ENCODE data around the gene CELSR1. TPM values are rescaled to one million over a fixed set of nuclear protein-coding genes. Genes with fewer than 3 reads are reported as not detected.

Gene CELSR1
- total RNA-seq, 1 experiment from 2014 or later: 0.06 TPM

DNA sequence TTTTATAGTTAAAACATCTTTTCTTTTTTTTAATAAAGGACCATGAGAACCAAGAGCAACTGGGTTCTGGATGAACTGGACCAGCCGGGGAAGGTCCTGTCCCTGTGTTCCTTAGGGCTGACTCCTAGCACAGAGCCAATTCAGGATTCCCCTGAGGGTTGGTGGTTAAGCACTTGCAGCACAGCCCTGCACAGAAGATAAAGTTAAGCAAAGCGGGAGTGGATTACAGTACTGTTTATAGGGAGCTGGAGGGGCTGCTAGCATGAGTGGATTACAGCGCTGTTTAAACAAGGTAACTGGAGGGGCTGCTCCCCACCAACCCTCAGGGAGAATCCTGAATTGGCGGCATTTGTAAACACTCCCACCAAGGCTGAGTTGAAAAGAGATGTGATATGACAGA is 90.6 kb downstream of the CELSR1 start:
- peak; percentile 11 for DNase-seq (ENCODE audit: low read depth)

DNA sequence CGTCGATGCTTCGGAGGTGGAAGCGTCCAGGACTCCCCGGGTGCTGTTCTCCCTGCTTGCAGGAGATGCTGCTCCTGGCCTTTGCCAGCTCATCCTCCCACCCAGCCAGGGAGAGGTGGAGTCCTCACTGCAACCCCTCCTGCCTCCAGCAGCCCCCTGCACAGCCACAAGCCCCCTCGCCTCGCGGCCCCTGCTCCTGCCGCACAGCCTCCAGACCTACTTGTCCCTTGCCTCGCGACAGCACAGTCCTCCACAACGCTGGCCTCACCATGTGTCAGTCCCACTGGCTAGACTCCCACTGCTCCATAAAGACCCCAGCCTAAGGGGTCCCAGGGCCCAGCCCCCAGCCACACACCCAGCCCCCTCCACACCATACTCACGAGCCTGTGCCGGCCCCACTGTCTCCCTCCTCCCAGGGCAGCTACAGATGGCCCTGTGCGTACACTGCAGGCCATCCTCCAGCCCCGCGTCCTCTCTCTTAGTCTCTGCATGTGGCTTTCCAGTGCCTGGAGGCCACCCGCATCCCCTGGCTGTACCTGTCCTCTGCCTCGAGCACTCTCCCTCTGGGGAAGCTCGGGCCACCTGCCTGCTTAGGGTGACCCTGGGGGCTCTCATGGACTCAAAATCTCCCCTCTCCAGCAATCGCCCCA is 91.5 kb downstream of the CELSR1 start:
- DNase-seq (ENCODE audit: low read depth): no peak

DNA sequence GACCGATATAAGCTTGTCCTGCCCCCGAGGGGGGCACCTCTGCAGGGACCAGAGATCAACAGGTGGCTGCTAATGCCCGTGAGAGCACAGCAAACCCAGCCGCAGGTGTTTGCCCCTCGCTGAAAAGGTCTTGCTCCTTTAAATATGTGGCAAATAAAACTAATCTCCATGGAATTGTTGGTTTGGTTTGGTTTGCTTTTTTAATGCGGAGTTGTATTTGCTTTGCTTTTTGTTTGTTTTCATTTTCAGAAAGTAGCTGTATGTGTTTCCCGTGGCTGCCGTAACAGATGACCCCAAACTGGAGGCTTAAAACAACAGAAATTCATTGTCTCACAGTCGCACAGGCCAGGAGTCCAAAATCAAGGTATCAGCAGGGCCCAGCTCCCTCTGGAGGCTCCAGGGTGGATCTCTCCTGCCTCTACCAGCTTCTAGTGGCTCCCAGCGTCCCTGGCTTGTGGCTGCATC is 93.0 kb downstream of the CELSR1 start:
- no peak for DNase-seq (ENCODE audit: low read depth)

DNA sequence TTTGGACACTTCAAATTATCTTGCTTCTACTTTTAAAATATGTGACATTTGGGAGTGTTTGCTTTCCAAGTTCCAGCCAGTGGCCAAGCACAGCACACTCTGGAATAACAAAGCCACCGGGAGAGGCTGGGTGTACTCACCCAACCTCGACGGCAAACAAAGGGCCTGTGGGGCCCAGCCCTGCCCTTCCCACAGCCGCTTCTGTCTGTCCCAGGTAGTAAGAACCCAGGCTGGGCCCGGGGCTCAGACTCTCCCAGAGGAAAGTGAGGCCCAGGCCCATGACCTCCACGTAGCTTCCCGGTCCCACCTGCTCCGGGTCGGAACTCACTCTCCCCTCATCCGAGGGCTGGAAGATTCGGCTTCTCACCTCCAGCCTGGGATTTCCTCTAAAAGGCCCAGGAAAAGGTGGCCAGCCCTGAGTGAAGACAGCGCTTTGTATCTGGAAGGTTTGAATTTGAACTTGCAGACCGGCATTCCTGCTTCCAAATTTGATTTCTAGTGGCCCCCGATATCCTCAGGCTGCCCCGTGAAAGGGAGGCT is 93.5 kb downstream of the CELSR1 start:
- no peak for DNase-seq (ENCODE audit: low read depth)

DNA sequence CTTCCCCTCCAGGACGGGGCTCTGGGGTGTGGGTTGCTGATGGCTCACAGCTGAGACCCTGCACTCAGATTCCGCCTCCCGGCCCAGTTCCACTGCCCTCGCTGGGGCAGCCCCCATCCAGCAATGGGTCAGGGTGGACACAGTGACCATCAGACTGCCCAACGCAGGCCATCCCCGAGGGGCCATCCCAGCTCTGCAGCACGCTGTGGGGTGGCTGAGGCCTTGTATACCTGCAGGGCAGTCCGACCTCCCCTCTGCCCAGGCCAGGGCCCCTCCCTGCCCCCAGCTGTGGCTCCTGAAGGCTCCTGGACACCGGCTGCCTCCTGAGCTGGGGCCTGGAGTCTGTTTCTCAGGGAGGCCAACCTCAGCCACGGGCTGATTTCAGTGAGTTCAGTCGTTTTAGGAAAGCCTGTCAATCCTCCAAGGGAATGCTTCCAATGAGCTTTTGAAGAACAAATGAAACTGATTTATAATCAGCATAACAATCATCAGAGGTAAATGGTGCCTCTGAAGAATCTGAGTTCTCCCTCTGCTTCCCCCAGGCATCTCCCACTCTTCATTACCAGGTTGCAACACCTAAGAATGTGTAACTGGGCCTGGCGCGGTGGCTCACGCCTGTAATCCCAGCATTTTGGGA is 95.1 kb downstream of the CELSR1 start:
- DNase-seq (ENCODE audit: low read depth): no peak

DNA sequence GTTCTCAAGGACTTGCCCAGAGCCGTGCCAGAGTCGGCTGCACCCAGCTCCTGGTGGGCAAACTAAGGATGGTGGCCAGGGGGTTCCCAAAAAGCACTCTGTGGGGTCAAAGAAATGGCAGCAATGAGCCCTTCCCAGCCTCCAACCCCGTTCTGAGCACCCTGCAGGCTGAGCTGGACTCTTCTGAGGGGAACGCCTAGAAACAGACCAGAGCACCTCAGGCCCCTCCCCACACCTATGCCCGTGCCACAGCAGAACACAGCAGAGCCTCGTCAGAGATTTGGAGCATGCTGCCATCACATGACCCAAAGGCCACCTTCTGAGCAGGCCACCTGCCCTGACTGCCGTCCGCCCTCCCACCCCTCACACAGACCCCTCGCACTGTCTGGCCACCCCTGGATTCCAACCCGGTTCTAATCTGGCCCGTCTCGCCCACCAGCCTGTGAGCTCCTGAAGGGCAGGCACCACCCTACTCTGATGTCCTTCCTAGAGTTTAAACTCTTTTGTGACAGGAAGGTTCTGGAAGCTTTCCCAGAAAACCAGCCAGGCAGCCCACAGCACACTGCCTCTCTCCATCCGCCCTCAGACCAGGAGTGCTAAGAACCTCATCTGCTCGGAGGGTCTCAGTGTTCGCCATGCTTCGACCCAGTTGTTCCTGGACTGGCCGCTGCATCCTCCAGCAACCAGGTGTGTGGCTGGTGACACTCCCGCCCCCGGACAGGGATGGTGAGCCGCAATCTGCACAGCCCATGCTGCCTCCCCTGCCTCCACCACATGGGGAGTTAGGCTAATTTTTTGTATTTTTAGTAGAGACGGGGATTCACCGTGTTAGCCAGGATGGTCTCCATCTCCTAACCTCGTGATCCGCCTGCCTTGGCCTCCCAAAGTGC is 97.6 kb downstream of the CELSR1 start:
- DNase-seq (ENCODE audit: low read depth): no peak

DNA sequence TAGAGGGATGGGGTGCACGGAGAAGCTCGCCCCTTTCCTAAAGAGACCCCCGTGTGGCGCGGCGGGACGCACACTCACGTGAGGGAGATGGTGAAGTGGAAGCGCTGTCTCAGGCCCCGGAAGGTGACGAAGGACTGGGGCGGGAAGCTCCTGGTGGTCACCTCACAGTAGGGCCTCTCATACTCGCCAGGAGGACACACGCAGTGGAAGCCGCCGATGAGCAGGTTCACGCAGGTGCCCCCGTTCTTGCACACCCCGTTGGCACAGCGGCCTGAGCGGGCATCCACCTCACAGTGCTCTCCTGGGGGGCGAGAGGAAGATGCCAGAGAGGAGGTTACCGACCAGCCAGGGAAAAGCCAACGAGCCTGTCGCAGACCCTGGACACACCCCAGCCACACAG is 98.3 kb downstream of the CELSR1 start:
- no peak for DNase-seq (ENCODE audit: low read depth)

DNA sequence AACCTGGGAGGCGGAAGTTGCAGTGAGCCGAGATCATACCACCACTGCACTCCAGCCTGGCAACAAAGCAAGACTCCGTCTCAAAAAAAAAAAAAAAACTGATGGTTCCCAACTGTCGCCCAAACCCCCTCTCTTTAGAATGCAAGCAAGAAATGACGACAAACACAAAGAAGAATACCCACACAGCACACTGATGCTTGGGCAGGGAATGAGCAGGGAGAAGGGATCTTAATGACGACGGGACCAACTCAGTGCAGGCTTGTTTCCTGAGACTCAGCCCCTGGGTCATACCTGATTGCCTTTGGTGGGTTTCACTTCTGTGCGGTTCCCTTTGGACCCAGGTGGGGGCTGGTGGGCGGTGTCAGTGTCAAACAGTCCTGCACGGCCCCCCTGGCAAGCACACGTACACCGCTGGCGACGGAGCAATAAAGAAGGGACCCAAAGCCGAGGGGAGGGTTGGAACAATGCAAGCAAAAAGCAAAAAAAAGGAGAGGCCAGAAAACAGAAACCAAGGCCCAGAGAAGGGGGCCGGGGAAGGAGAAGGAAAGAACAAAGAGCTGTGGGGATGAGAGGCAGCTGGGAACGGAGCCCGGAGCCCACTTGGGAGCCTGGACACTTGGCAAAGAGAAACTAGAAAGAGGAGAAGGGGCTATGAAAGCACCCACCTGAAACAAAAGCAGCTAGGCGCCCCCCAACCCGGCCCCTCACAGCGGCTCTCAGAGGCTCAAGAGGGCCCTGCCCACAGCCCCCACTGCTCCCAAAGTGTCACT is 99.6 kb downstream of the CELSR1 start:
- no peak for DNase-seq (ENCODE audit: low read depth)

DNA sequence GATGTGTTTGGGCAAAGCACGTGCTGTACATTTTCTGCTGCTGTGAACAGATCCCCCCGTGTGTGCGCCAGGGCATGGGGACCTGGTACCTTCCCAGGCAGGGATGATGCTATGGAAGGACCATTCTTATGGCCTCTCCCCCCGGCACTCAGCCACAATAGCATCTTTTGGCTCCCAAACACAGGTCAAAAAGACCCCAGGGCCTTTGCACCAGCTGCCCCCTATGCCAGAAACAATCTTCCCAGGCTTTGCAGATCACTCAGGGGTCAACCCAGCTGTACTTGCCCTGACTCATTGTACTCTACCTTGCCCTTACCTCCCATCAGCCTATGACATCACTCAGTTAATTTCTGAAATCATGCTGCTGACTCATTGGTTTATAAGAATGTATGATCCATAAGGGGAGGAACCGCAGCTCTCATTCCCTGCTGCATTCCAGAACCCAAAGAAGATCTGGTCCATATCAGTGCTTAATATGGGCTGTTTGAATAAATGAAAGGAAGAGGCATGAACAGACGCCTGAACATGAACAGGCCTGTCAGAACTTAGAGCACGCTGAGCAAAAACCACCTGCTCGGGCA is 100.7 kb downstream of the CELSR1 start:
- DNase-seq (ENCODE audit: low read depth): peak; percentile 18

DNA sequence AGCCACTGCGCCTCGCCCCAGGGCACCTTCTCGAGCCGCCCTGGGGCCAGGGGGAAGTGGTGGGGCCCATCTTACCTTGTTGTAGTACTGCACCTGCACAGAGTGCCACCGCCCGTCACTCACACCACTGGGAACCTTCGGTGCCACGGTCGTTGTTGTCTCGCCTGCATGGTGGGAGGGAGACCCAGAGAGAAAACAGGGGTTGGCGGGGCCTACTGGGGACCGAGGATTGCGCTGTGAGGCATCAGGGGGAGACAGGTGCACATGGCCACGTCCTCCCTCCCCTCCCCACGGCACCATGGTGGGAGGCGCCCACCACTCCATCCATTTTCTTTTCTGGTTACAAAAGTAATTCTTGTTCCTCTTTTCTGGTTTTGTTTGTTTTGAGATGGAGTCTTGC is 104.1 kb downstream of the CELSR1 start:
- no peak for DNase-seq (ENCODE audit: low read depth)

DNA sequence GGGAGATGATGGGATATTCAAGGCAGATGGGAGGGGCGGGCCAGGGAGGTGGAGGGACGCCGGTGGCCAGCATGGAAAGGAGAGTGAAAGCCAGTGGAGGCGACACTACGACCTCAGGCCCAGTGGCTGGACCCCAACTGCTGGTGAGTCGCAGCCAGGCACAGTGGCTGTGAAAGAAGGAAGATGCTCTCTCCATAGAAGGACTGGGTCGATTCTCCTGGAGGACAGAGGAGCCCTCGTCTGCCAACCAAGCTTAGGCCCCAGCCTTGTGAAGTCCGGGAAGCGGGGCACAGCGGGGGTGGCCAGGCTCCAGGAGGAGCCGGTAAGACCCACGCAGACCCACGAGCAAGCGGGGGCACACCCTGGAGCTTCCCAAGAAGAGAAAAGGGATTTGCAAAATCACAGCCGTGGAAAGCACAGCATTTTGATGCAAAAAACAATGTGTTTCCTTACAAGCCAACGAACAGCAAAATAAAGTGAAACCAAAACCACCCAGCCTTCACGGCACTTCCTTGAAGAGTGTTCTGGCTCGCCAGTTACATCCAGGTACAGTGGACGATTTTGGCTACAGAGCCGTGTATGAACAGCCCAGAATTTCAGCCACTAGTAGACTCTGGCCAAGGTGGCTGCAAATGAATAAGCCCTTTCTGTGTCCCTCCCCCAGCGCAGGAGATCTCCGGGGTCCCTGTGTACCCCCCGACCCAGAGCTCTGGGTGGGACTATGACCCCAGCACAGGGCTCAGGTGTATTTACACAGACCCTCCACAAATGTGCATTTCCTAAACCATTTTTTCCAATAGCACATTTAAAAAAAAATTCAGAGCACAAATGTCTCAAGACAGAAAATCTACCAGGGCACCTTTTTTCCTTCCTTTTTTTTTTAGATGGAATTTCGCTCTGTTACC is 105.0 kb downstream of the CELSR1 start:
- DNase-seq (ENCODE audit: low read depth): peak; percentile 2

DNA sequence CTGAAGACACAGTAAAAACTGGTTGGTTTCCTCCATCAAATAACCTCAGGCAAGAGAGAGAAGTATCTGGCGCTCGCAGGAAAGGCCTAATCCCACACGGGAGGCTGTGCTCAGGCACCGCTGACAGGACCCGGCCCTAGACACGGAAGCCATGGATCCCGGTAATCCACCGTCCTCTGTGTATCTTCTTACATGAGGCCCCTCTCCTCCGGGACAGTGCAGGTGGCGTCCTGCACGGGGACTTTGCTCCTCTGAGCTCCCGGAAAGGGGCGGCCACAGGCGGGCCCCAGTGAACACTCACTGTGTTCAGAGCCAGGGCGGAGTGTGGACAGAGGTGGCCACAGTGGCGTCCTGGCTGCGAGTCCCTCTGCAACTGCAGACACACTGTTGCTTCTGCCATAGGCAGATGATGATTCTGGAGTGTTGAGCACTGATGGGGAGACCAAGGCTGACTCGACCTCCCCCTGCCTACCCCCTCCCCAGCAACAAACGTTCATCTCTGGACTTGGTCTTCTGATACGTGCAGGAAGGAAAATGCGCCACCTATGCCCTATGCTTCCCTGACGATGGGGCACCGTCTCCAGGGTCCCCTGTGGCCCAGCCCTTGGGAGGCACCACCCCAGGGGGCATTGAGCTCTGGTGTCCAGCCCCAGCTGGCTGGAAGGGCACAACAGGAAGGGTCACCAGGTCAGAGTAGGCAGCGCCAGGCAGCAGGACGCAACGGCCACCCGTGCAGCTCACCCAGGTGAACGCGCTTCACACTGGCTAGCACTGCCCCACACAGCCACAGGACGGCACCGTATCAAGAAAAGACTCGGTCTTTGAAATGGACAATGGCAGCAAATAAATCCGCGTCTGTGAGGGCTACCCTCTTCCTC is 106.2 kb downstream of the CELSR1 start:
- no peak for DNase-seq (ENCODE audit: low read depth)

DNA sequence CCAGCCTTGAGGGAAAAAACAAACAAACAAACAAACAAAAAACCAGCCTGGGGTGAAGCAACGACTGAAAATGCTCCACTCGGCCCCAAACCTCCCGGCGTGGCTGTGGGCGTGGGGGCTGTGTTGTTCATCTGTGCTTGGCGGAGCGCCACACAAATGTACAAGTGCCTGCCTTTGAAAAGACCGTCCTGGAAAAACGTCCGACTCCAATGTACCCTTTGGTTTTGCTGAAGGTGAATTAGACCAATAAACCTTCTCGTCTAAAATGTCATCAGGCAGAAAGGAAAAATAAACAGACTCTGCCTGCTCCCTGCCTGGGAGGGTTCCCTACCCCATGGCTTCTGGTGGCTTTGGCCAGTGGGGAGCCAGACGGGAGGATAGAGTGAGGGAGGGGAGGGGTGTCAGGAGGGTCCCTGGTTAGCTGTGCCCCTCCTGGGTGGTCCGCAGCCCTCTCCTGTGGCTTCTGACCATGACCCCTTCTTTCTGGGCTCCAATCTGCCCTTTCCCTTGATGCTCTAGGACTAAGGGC is 108.0 kb downstream of the CELSR1 start:
- no peak for DNase-seq (ENCODE audit: low read depth)

DNA sequence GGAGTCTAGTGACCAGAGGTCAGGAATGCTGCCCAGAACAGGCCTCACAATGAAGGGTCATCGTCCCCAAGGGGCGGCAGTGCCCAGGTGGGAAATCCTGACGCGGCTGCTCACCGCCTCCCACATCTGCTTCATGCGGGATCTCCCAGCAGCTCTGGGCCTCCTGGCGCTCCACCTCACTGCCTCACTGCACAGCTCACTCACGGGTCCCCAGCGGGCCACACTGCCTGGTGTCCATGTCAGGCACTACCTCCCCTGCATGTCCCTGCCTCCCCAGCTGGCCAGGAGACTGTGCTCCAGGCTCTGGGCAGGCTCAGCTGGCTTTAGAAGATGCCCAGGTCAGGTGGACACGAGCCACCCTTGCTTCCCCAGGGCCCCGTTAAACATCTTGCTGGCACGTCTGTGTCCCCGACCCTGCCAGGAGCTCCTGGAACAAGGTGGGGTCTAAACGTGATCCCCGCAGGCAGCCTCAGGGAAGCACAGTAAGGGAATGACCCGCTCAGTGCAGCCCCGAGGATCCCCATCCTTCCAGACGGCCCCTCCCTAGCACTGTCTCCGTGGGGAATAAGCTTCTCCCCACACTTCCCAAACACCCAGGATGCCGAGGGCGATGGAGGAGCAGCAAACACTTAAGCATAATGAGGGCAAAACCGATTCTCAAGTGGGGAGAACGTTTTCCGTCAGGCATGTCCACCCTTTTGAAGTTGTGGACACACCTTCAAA is 108.7 kb downstream of the CELSR1 start:
- DNase-seq (ENCODE audit: low read depth): no peak

DNA sequence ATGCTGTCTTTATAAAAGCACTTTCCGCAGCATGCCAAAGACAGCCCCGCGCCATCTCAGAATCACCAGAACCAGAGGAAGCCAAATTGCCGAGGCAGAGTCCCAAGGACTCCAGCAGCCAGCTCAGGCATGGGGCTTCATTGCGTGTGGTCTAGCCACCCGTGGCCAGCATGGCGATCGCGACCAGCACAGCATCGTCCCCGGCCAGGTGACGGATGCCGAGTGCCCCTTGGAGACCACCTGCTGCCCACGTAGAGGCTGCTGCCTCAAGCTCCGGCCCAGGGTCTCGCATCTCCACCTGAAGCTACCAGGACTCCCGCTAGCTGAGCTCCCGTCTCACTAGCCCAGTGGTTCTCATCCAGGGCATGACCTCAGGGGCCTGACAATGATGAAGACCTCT is 109.2 kb downstream of the CELSR1 start:
- no peak for DNase-seq (ENCODE audit: low read depth)

DNA sequence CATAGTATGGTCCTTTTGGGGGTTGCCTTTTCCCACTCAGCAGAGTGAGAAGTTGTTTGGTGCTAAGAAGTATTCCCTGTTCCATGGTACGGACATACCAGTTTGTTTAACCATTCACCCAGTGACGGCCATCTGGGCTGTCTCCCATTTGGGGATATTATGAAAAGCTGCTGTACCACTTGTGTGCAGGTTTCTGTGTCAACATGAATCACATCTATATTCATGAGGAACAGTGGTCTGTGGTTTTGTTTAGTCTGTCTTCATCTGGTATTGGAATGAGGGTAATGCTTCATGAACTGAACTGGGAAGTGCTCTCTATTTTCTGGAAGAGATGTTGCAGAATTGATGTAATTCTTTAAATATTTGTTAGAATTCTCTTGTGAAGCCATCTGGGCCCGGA is 112.4 kb downstream of the CELSR1 start:
- DNase-seq (ENCODE audit: low read depth): peak; percentile 64

DNA sequence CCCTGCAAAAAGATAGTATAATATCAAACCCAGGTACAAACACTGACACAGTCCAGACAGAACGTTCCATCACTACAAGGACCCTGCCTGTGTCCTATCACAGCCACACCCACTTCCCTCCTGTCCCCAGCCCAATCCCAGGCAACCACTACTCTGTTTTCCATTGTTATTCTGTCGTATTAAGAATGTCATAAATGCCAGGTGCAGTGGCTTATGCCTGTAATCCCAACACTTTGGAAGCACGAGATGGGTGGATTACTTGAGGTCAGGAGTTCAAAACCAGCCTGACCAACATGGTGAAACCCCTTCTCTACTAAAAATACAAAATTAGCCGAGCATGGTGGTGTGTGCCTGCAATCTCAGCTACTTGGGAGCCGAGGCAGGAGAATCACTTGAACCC is 112.9 kb downstream of the CELSR1 start:
- peak; percentile 13 for DNase-seq (ENCODE audit: low read depth)

DNA sequence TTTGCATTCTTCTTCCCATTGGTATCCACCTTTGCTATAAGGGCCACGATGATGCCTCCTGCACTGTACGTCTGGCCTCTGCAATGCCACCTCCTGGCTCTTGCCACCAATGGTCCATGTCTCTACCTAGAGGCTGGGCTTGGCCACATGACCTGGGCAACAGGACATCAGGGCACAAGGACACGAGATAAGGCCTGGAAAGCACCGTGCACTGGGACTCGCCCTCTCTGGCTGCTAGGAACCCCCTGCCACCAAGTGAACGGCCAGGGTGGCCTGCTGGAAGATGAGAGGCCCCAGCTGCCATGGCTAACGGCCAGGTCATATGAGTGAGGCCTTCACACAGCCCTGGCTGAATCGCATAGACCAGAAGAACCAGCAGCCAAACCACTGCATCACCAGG is 114.5 kb downstream of the CELSR1 start:
- DNase-seq (ENCODE audit: low read depth): no peak

Data from LHCN-M2 (cell line).